ENCODE data around the gene LASP1NB.

LASP1NB gene

GRCh38 chr17:38925263-38925995 lies at the start of gene LASP1NB:
Gene LASP1NB, plus strand, starts transcription at chr17:38925614.
- Histone ChIP-seq H3K27me3 (ENCODE audit: control insufficient read depth in 2 of 2, insufficient read depth in 2 of 2, low read length in 2 of 2) (no peaks in the 10 kb centered on the region), H3K36me3 (ENCODE audit: control insufficient read depth in 2 of 3, insufficient read depth in 3 of 3, low read length in 3 of 3) (peaks cover 0 to 4% (median 0%) of the 10 kb centered on the region in 3 experiments), H3K9me3 (ENCODE audit: control insufficient read depth in 2 of 3, low read length in 3 of 3) (no peaks in the 10 kb centered on the region), H3K4me3 (ENCODE audit: low read length) (no peak within 1 kb of the TSS), H3K27ac (ENCODE audit: low read depth, low read length) (no peak within 1 kb of the TSS), H3K4me1 (ENCODE audit: control insufficient read depth in 2 of 2, insufficient read depth in 2 of 2, low read length in 2 of 2) (peaks cover 12 to 14% of the 10 kb centered on the region in 2 donors)
- peak; percentile 44 for ATAC-seq
- CTCF ChIA-PET: interaction anchor here (0.6 to 2.8 kb wide), 7 partner anchors 11 to 226 kb away, joined by 3 to 12 read pairs (median 3); partner anchors contain the start of gene PLXDC1
- Mint-ChIP-seq H3K27me3 (no peaks in the 10 kb centered on the region), H3K36me3 (peaks cover 0 to 9% (median 0%) of the 10 kb centered on the region in 5 donors), H3K9me3 (peaks cover 0 to 2% (median 0%) of the 10 kb centered on the region in 11 donors), H3K4me1 (peaks cover 28 to 40% (median 31%) of the 10 kb centered on the region in 7 donors), H3K27ac (peak within 1 kb of the TSS; percentile 28 to 87 (median 79)), H3K4me3 (peak within 1 kb of the TSS; percentile 34 to 76 (median 56))
- intact Hi-C loops (cut with micrococcal nuclease): loop anchor here (2.0 to 5.0 kb wide), 4 partner anchors 27 to 55 kb away; partner anchors contain the start of genes LASP1 (in 2 of the 2) and FBXO47 (in 1 of the 2)
- DNase-seq: peak in 8 of 9 donors; percentile 30 to 68 (median 54)
- POLR2A ChIA-PET: interaction anchor here (0.6 to 1.9 kb wide), 8 partner anchors 27 to 228 kb away, joined by 3 to 7 read pairs (median 6); partner anchors contain the start of gene LASP1

GRCh38 chr17:38877130-38877851 lies 48.1 kb upstream of the LASP1NB start:
- Histone ChIP-seq H3K4me3 (ENCODE audit: low read length) (peak overlapping the region; percentile 34), H3K9me3 (ENCODE audit: control insufficient read depth in 2 of 3, low read length in 3 of 3) (no peaks in the 10 kb centered on the region), H3K4me1 (ENCODE audit: control insufficient read depth in 2 of 2, insufficient read depth in 2 of 2, low read length in 2 of 2) (peaks cover 75 to 88% of the 10 kb centered on the region in 2 donors), H3K27ac (ENCODE audit: low read depth, low read length) (peak overlapping the region; percentile 79), H3K27me3 (ENCODE audit: control insufficient read depth in 2 of 2, insufficient read depth in 2 of 2, low read length in 2 of 2) (no peaks in the 10 kb centered on the region), H3K36me3 (ENCODE audit: control insufficient read depth in 2 of 3, insufficient read depth in 3 of 3, low read length in 3 of 3) (peaks cover 0 to 12% (median 0%) of the 10 kb centered on the region in 3 experiments)
- Mint-ChIP-seq H3K4me1 (peaks cover 66 to 98% (median 88%) of the 10 kb centered on the region in 7 donors), H3K27me3 (no peaks in the 10 kb centered on the region), H3K4me3 (peak overlapping the region; percentile 25 to 100 (median 68)), H3K27ac (peak overlapping the region; percentile 74 to 95 (median 90)), H3K36me3 (peaks cover 3 to 26% (median 9%) of the 10 kb centered on the region in 5 donors), H3K9me3 (no peaks in the 10 kb centered on the region)
- ChIA-PET CTCF (interaction anchor here (1.1 kb wide), 1 partner anchor 21 kb away, joined by 3 read pairs; no protein-coding TSS in a partner anchor), POLR2A (interaction anchor here (0.6 to 1.9 kb wide), 7 partner anchors 8 to 305 kb away, joined by 3 to 9 read pairs (median 3); no protein-coding TSS in a partner anchor)
- intact Hi-C loops (cut with micrococcal nuclease): loop anchor here in 1 of 2 donors (10.0 kb wide), 1 partner anchor 218 kb away; no protein-coding TSS in a partner anchor
- DNase-seq (peak in 7 of 9 donors; percentile 39 to 73 (median 58)), ATAC-seq (peak; percentile 85)

- no peaks in the 10 kb centered on the region for H3K27me3 ChIP-seq (ENCODE audit: control insufficient read depth in 2 of 2, insufficient read depth in 2 of 2, low read length in 2 of 2)
- CTCF ChIA-PET: interaction anchor here (0.9 kb wide), 2 partner anchors 9 to 43 kb away, joined by 3 to 4 read pairs; no protein-coding TSS in a partner anchor
- Mint-ChIP-seq H3K9me3 (no peaks in the 10 kb centered on the region), H3K36me3 (peaks cover 3 to 39% (median 18%) of the 10 kb centered on the region in 5 donors), H3K4me1 (peaks cover 66 to 95% (median 87%) of the 10 kb centered on the region in 7 donors), H3K4me3 (peak overlapping the region; percentile 60 to 94 (median 80)), H3K27ac (peak overlapping the region; percentile 68 to 96 (median 94)), H3K27me3 (no peaks in the 10 kb centered on the region)
- peak in 4 of 9 donors; percentile 34 to 44 (median 37) for DNase-seq
- no peak for ATAC-seq
- peak overlapping the region; percentile 47 for H3K4me3 ChIP-seq (ENCODE audit: low read length)
- intact Hi-C loops (cut with micrococcal nuclease): loop anchor here in 1 of 2 donors (10.0 kb wide), 1 partner anchor 215 kb away; no protein-coding TSS in a partner anchor
- peaks cover 76 to 91% of the 10 kb centered on the region in 2 donors for H3K4me1 ChIP-seq (ENCODE audit: control insufficient read depth in 2 of 2, insufficient read depth in 2 of 2, low read length in 2 of 2)
- H3K36me3 ChIP-seq (ENCODE audit: control insufficient read depth in 2 of 3, insufficient read depth in 3 of 3, low read length in 3 of 3): peaks cover 0 to 17% (median 0%) of the 10 kb centered on the region in 3 experiments
- POLR2A ChIA-PET: interaction anchor here (0.6 to 4.8 kb wide), 6 partner anchors 10 to 26 kb away, joined by 3 to 76 read pairs (median 14); partner anchors contain the start of genes LASP1 and RPL23
- peak overlapping the region; percentile 79 for H3K27ac ChIP-seq (ENCODE audit: low read depth, low read length)
- no peaks in the 10 kb centered on the region for H3K9me3 ChIP-seq (ENCODE audit: control insufficient read depth in 2 of 3, low read length in 3 of 3)
These were observed 45.3 kb upstream of the LASP1NB start for GRCh38 chr17:38879878-38880665.

GRCh38 chr17:38881600-38882191 lies 43.7 kb upstream of the LASP1NB start:
- peaks cover 0 to 21% (median 0%) of the 10 kb centered on the region in 3 experiments for H3K36me3 ChIP-seq (ENCODE audit: control insufficient read depth in 2 of 3, insufficient read depth in 3 of 3, low read length in 3 of 3)
- ChIA-PET POLR2A (interaction anchor here (0.9 to 4.8 kb wide), 7 partner anchors 12 to 177 kb away, joined by 3 to 76 read pairs (median 6); partner anchors contain the start of genes FBXO47, LASP1 and RPL23), CTCF (interaction anchor here (1.2 to 1.4 kb wide), 2 partner anchors 9 to 12 kb away, joined by 4 to 5 read pairs; partner anchors contain the start of gene LASP1)
- intact Hi-C loops (cut with micrococcal nuclease): loop anchor here in 1 of 2 donors (2.0 kb wide), 1 partner anchor 17 kb away; no protein-coding TSS in a partner anchor
- ATAC-seq: no peak
- peaks cover 3 to 45% (median 22%) of the 10 kb centered on the region in 5 donors for H3K36me3 Mint-ChIP-seq
- peak overlapping the region; percentile 55 for H3K27ac ChIP-seq (ENCODE audit: low read depth, low read length)
- H3K4me3 ChIP-seq (ENCODE audit: low read length): peak overlapping the region; percentile 13
- H3K27ac Mint-ChIP-seq: peak overlapping the region; percentile 78 to 96 (median 94)
- H3K9me3 Mint-ChIP-seq: peaks cover 0 to 1% (median 0%) of the 10 kb centered on the region in 11 donors
- H3K9me3 ChIP-seq (ENCODE audit: control insufficient read depth in 2 of 3, low read length in 3 of 3): no peaks in the 10 kb centered on the region
- H3K27me3 Mint-ChIP-seq: no peaks in the 10 kb centered on the region
- H3K27me3 ChIP-seq (ENCODE audit: control insufficient read depth in 2 of 2, insufficient read depth in 2 of 2, low read length in 2 of 2): no peaks in the 10 kb centered on the region
- peaks cover 92 to 98% of the 10 kb centered on the region in 2 donors for H3K4me1 ChIP-seq (ENCODE audit: control insufficient read depth in 2 of 2, insufficient read depth in 2 of 2, low read length in 2 of 2)
- peaks cover 75 to 96% (median 90%) of the 10 kb centered on the region in 7 donors for H3K4me1 Mint-ChIP-seq
- peak overlapping the region; percentile 67 to 94 (median 78) for H3K4me3 Mint-ChIP-seq
- DNase-seq: no peak

- Mint-ChIP-seq H3K4me3 (peak overlapping the region; percentile 48 to 94 (median 78)), H3K27me3 (no peaks in the 10 kb centered on the region), H3K4me1 (peaks cover 75 to 96% (median 86%) of the 10 kb centered on the region in 7 donors), H3K9me3 (peaks cover 0 to 1% (median 0%) of the 10 kb centered on the region in 11 donors), H3K27ac (peak overlapping the region; percentile 83 to 97 (median 94)), H3K36me3 (peaks cover 3 to 45% (median 22%) of the 10 kb centered on the region in 5 donors)
- ATAC-seq (no peak), DNase-seq (no peak)
- Histone ChIP-seq H3K27ac (ENCODE audit: low read depth, low read length) (peak overlapping the region; percentile 66), H3K9me3 (ENCODE audit: control insufficient read depth in 2 of 3, low read length in 3 of 3) (no peaks in the 10 kb centered on the region), H3K36me3 (ENCODE audit: control insufficient read depth in 2 of 3, insufficient read depth in 3 of 3, low read length in 3 of 3) (peaks cover 0 to 32% (median 0%) of the 10 kb centered on the region in 3 experiments), H3K4me1 (ENCODE audit: control insufficient read depth in 2 of 2, insufficient read depth in 2 of 2, low read length in 2 of 2) (peaks cover 82 to 98% of the 10 kb centered on the region in 2 donors), H3K4me3 (ENCODE audit: low read length) (no peak overlapping the region), H3K27me3 (ENCODE audit: control insufficient read depth in 2 of 2, insufficient read depth in 2 of 2, low read length in 2 of 2) (no peaks in the 10 kb centered on the region)
- ChIA-PET CTCF (interaction anchor here (1.2 kb wide), 1 partner anchor 40 kb away, joined by 5 read pairs; no protein-coding TSS in a partner anchor), POLR2A (interaction anchor here (3.4 to 4.8 kb wide), 3 partner anchors 13 to 29 kb away, joined by 23 to 76 read pairs (median 29); partner anchors contain the start of genes LASP1 and RPL23)
- intact Hi-C loops (cut with micrococcal nuclease): loop anchor here (1.0 to 2.0 kb wide), 2 partner anchors 12 to 16 kb away; no protein-coding TSS in a partner anchor
These were observed 42.5 kb upstream of the LASP1NB start for GRCh38 chr17:38882870-38883269.
